B cell (primary cell): ENCODE data around the gene PIK3R4. TPM values are rescaled to one million over a fixed set of nuclear protein-coding genes. Genes with fewer than 3 reads are reported as not detected.

ENCODE experiments used
- ATAC-seq: fragments of 200-7000 bp; cut with Tn5 transposase; one replicate; pipeline ENCODE4 v1.10.0; 2021; ENCODE audit warnings: low read depth, mild to moderate bottlenecking, moderate number of reproducible peaks, moderate library complexity
- CTCF ChIA-PET: fragments of 350-600 bp; sonication (Branson Sonifier 250); formaldehyde crosslinking; loops from one replicate; lab custom pipeline; 2021; ENCODE audit warnings: antibody characterized with exemption, inconsistent platforms; lab: Charles Lee
- POLR2A ChIA-PET: fragments of 350-600 bp; sonication (Branson Sonifier 250); formaldehyde crosslinking; loops from one replicate; lab custom pipeline; 2021; ENCODE audit warnings: antibody characterized with exemption; lab: Charles Lee
- DNase-seq: peaks from one replicate; pipeline ENCODE4 v3.0.0; 2013
- H2AFZ ChIP-seq: 2 replicates; pipeline ENCODE4 v1.6.1; 2012; ENCODE audit warnings: mild to moderate bottlenecking, low read depth, low read length; ENCODE audit not compliant: insufficient read depth, poor library complexity, severe bottlenecking
- H3K27ac ChIP-seq, 2 donors: 1 replicate in 1 of 2; 2 replicates in 1 of 2; pipeline ENCODE4 v1.5.1; 2012 to 2013; ENCODE audit warnings: low read length in 2 of 2, mild to moderate bottlenecking in 2 of 2, moderate library complexity in 1 of 2
- H3K27me3 ChIP-seq, 4 experiments: fragments of 200-600 bp in 1 of 4; sonication (generic) in 1 of 4; replicated peaks in 1 of 4; 1 replicate in 2 of 4; 2 replicates in 2 of 4; pipeline versions ENCODE4 v1.6.1 to v1.7.0; 2013 to 2016; ENCODE audit warnings: low read length in 3 of 4, mild to moderate bottlenecking in 2 of 4, mixed read lengths in 1 of 4, moderate library complexity in 1 of 4; ENCODE audit not compliant: insufficient read depth in 4 of 4, control insufficient read depth in 3 of 4; ENCODE audit errors: control extremely low read depth in 1 of 4
- H3K36me3 ChIP-seq, 2 experiments: replicated peaks in 1 of 2; 1 replicate in 1 of 2; 2 replicates in 1 of 2; pipeline versions ENCODE4 v1.6.1 to v1.7.1; 2013; ENCODE audit warnings: low read length in 1 of 2; ENCODE audit not compliant: insufficient read depth in 2 of 2, control insufficient read depth in 1 of 2; ENCODE audit errors: control extremely low read depth in 1 of 2, extremely low read depth in 1 of 2
- H3K4me1 ChIP-seq, 2 donors: fragments of 200-600 bp in 1 of 2; sonication (generic) in 1 of 2; 1 replicate in 1 of 2; 2 replicates in 1 of 2; pipeline versions ENCODE4 v1.5.1 to v1.6.1; 2013 to 2017; ENCODE audit warnings: low read length in 2 of 2; ENCODE audit not compliant: control insufficient read depth in 2 of 2, insufficient read depth in 2 of 2
- H3K4me2 ChIP-seq: replicated peaks from 2 replicates; pipeline ENCODE3; 2012; ENCODE audit warnings: mild to moderate bottlenecking, low read depth, low read length; ENCODE audit not compliant: poor library complexity, severe bottlenecking
- H3K4me3 ChIP-seq, 5 experiments: fragments of 200-600 bp in 1 of 5; sonication (generic) in 1 of 5; 1 replicate in 3 of 5; 2 replicates in 2 of 5; pipeline versions ENCODE4 v1.5.1 to v1.7.0; 2011 to 2016; ENCODE audit warnings: low read length in 4 of 5, mild to moderate bottlenecking in 4 of 5, low read depth in 2 of 5, control low read depth in 1 of 5, moderate library complexity in 1 of 5; ENCODE audit not compliant: insufficient read depth in 1 of 5; ENCODE audit errors: control extremely low read depth in 1 of 5, extremely low read depth in 1 of 5
- H3K79me2 ChIP-seq: fragments of 200-600 bp; sonication (generic); one replicate; pipeline ENCODE4 v1.6.0; 2016; ENCODE audit warnings: low read length; ENCODE audit not compliant: control insufficient read depth, insufficient read depth
- H3K9ac ChIP-seq: fragments of 200-600 bp; sonication (generic); 2 replicates; pipeline ENCODE4 v1.6.1; 2017; ENCODE audit warnings: mild to moderate bottlenecking, low read length, moderate library complexity
- H3K9me3 ChIP-seq, 3 donors: one replicate each; pipeline versions ENCODE4 v1.6.1 to v1.7.1; 2013; ENCODE audit warnings: low read length in 2 of 3; ENCODE audit not compliant: control insufficient read depth in 2 of 3, insufficient read depth in 1 of 3; ENCODE audit errors: control extremely low read depth in 1 of 3
- H4K20me1 ChIP-seq: 2 replicates; pipeline ENCODE4 v1.6.0; 2012; ENCODE audit warnings: mild to moderate bottlenecking, low read length; ENCODE audit not compliant: insufficient read depth, control insufficient read depth, poor library complexity, severe bottlenecking
- H3K27ac Mint-ChIP-seq: one replicate; pipeline ENCODE4 v1.8.0; 2021; ENCODE audit warnings: mixed read lengths
- H3K27me3 Mint-ChIP-seq: one replicate; pipeline ENCODE4 v1.8.0; 2021; ENCODE audit warnings: mixed read lengths
- H3K4me1 Mint-ChIP-seq: one replicate; pipeline ENCODE4 v1.8.0; 2021; ENCODE audit warnings: mixed read lengths
- H3K4me3 Mint-ChIP-seq: one replicate; pipeline ENCODE4 v1.8.0; 2021; ENCODE audit warnings: mixed read lengths
- H3K9me3 Mint-ChIP-seq: one replicate; pipeline ENCODE4 v1.8.0; 2022; ENCODE audit warnings: mixed read lengths; ENCODE audit not compliant: insufficient read depth
- EZH2 ChIP-seq: IDR thresholded peaks from 2 replicates; pipeline ENCODE4 v1.6.1; 2012; ENCODE audit warnings: borderline replicate concordance, low read depth, mild to moderate bottlenecking, moderate library complexity, low read length; ENCODE audit not compliant: insufficient read depth, poor library complexity, severe bottlenecking
- WGBS: methylation state at CpG from one replicate; pipeline ENCODE4 v1.1.5; 2013; ENCODE audit warnings: missing lambda C conversion rate; ENCODE audit not compliant: insufficient coverage; 5-methylcytosine and 5-hydroxymethylcytosine counted together
- intact Hi-C: fragments of 100-400 bp; cut with micrococcal nuclease; formaldehyde crosslinking; loops from one replicate; pipeline ENCODE4 v1.10.0; 2022
- polyA plus RNA-seq: library from polyadenylated mRNA; depleted of rRNA; stranded (reverse); fragments of >200 nt; gene quantifications from 2 replicates; pipeline ENCODE4 v1.2.3, GENCODE V29; 2012
- total RNA-seq, 2 donors: library from RNA; stranded (reverse); fragments of 120-200 nt in 1 of 2; gene quantifications; 1 replicate in 1 of 2; 2 replicates in 1 of 2; pipeline versions ENCODE4 v1.2.3 to v1.2.4, GENCODE V29; 2013 to 2022
- TF ChIP-seq, protein P1 (sequence below): fragments of 200-600 bp; IDR thresholded peaks from one replicate; pipeline ENCODE4 v1.8.0; 2022; ENCODE audit warnings: antibody characterized with exemption, mild to moderate bottlenecking

Gene PIK3R4
- total and polyA plus RNA-seq, 2 donors (not counting 1 experiment from before 2014, with no cell fraction given): 23.9 to 27.1 TPM

DNA sequence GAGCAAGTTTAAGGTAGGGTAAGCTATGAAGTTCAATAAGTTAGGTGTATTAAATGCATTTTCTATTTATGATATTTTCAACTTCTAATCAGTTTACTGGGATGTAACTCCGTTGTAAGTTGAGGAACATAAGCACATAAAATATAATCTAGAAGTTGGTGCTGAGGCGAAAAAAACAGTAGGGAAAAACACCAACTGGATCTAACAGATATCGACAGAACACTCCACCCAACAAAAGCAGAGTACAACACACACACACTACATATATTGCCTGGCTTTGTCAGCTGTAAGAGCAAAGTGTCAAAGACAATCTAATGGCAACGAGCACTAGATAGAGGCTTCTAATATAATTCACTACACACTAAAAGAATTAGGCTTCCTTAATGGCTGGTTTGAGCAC is 8.4 kb downstream of the PIK3R4 start:
- Histone ChIP-seq H3K9me3 (peaks cover 0 to 2% (median 0%) of the 10 kb centered on the region in 3 donors), H3K27ac (no peak overlapping the region), H3K27me3 (no peaks in the 10 kb centered on the region), H3K4me3 (no peak overlapping the region), H3K4me2 (no peak overlapping the region), H3K9ac (no peak overlapping the region), H3K4me1 (peaks cover 5 to 7% of the 10 kb centered on the region in 2 donors), H4K20me1 (peaks cover 36% of the 10 kb centered on the region), H2AFZ (no peak overlapping the region), H3K36me3 (peaks cover 13 to 22% of the 10 kb centered on the region in 2 experiments), H3K79me2 (peaks cover 54% of the 10 kb centered on the region)
- DNase-seq: no peak
- Mint-ChIP-seq H3K27ac (no peak overlapping the region), H3K4me1 (peaks cover 38% of the 10 kb centered on the region), H3K9me3 (no peaks in the 10 kb centered on the region), H3K4me3 (no peak overlapping the region), H3K27me3 (no peaks in the 10 kb centered on the region)
- 100% methylated on average over 2 of the region's 4 CpGs for WGBS
- intact Hi-C loops: no loop called here
- no peak for TF ChIP-seq EZH2
- TF ChIP-seq, protein P1, sequence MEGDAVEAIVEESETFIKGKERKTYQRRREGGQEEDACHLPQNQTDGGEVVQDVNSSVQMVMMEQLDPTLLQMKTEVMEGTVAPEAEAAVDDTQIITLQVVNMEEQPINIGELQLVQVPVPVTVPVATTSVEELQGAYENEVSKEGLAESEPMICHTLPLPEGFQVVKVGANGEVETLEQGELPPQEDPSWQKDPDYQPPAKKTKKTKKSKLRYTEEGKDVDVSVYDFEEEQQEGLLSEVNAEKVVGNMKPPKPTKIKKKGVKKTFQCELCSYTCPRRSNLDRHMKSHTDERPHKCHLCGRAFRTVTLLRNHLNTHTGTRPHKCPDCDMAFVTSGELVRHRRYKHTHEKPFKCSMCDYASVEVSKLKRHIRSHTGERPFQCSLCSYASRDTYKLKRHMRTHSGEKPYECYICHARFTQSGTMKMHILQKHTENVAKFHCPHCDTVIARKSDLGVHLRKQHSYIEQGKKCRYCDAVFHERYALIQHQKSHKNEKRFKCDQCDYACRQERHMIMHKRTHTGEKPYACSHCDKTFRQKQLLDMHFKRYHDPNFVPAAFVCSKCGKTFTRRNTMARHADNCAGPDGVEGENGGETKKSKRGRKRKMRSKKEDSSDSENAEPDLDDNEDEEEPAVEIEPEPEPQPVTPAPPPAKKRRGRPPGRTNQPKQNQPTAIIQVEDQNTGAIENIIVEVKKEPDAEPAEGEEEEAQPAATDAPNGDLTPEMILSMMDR: no peak
- CTCF ChIA-PET: interaction anchor here (1.0 to 1.4 kb wide), 2 partner anchors 9 to 155 kb away, joined by 3 to 4 read pairs; partner anchors contain the start of gene ATP2C1
- POLR2A ChIA-PET: no interaction called here
- no peak for ATAC-seq

GRCh38 chr3:130737622-130738021 is 9.0 kb downstream of the PIK3R4 start:
- H3K27me3 ChIP-seq: no peaks in the 10 kb centered on the region
- ATAC-seq: no peak
- no peaks in the 10 kb centered on the region for H3K9me3 Mint-ChIP-seq
- H3K4me1 Mint-ChIP-seq: peaks cover 33% of the 10 kb centered on the region
- intact Hi-C loops: no loop called here
- TF ChIP-seq EZH2: no peak
- TF ChIP-seq, protein P1: no peak
- peaks cover 16 to 24% of the 10 kb centered on the region in 2 experiments for H3K36me3 ChIP-seq
- H3K9ac ChIP-seq: no peak overlapping the region
- no peak for DNase-seq
- no peak overlapping the region for H3K27ac Mint-ChIP-seq
- no peak overlapping the region for H3K4me3 Mint-ChIP-seq
- peaks cover 36% of the 10 kb centered on the region for H4K20me1 ChIP-seq
- H3K4me1 ChIP-seq: peaks cover 2 to 5% of the 10 kb centered on the region in 2 donors
- no peaks in the 10 kb centered on the region for H3K27me3 Mint-ChIP-seq
- CTCF ChIA-PET: interaction anchor here (1.0 kb wide), 1 partner anchor 9 kb away, joined by 4 read pairs; no protein-coding TSS in a partner anchor
- H2AFZ ChIP-seq: no peak overlapping the region
- no peak overlapping the region for H3K27ac ChIP-seq
- H3K9me3 ChIP-seq: peaks cover 0 to 2% (median 0%) of the 10 kb centered on the region in 3 donors
- no CpG with 5 or more reads among the region's 2 CpGs for WGBS
- no peak overlapping the region for H3K4me2 ChIP-seq
- H3K79me2 ChIP-seq: peaks cover 47% of the 10 kb centered on the region
- POLR2A ChIA-PET: no interaction called here
- no peak overlapping the region for H3K4me3 ChIP-seq
